Measurements from ENCODE around the gene ADAMTS3.
"Not testable (repeated sequence)": the region's sequence is repeated elsewhere in the genome, so short reads cannot be mapped to it uniquely, and the experiment has no call there.

The ADAMTS3 gene

DNA sequence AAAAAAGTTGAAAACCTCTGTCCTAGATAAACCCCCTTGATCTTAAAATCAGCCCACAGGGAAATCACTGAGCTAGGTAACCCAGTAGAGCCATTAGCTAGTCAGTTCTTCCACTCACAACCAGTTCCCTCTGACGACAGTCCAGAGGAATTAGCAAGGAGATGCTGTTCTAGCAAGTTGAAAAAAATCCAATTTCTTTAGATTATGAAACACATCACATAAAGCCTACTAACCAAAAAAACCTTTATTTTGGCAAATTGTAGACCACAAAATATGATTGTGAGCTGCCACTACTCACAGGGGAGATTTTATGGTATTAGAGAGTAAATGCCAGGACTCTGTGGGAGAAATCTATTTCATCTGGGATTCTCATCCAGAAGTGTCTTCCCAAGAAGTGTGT is 22.6 kb downstream of the ADAMTS3 start:
- Histone ChIP-seq H3K56ac (ENCODE audit: low read length) (no peak overlapping the region), H3K23ac (ENCODE audit: low read length) (no peak overlapping the region), H2BK120ac (ENCODE audit: low read depth, low read length) (no peak overlapping the region), H3K27me3 (ENCODE audit: insufficient read depth, low read length, poor library complexity) (no peaks in the 10 kb centered on the region), H3K4me1 (ENCODE audit: control insufficient read depth, low read depth, low read length) (no peaks in the 10 kb centered on the region), H3K36me3 (ENCODE audit: control insufficient read depth, insufficient read depth, low read length) (no peaks in the 10 kb centered on the region), H3K18ac (ENCODE audit: low read length) (no peak overlapping the region), H3K79me1 (ENCODE audit: low read length) (no peaks in the 10 kb centered on the region), H3K4me3 (ENCODE audit: low read length) (no peak overlapping the region), H3K4me2 (ENCODE audit: low read length) (no peak overlapping the region), H3K4ac (ENCODE audit: low read depth, low read length) (no peak overlapping the region), H4K5ac (ENCODE audit: low read length) (no peak overlapping the region), H2AK5ac (ENCODE audit: low read length) (no peak overlapping the region), H3K27ac (ENCODE audit: low read depth, low read length) (no peak overlapping the region), H3K79me2 (ENCODE audit: control insufficient read depth, insufficient read depth, low read length) (no peaks in the 10 kb centered on the region), H2BK15ac (replicated peaks; ENCODE audit: low read depth) (no peak overlapping the region), H3K9ac (ENCODE audit: low read length) (no peak overlapping the region), H4K8ac (ENCODE audit: low read depth, low read length) (no peak overlapping the region), H2BK5ac (ENCODE audit: low read length) (no peak overlapping the region)
- no peak for DNase-seq
- no CpG with 5 or more reads among the region's 1 CpG for WGBS (ENCODE audit: extremely low coverage, insufficient coverage, low lambda C conversion rate)

DNA sequence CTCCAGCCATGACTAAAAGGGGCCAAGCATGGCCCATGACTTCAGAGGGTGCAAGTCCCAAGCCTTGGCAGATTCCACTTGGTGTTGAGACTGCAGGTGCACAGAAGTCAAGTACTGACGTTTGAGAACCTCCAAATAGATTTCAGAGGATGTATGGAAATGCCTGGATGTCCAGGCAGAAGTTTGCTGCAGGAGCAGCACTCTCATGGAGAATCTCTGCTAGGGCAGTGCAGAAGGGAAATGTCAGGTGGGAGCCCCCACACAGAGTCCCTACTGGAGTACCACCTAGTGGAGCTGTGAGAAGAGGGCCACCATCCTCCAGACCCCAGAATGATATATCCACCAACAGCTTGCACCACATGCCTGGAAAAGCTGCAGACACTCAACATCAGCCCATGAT is 28.3 kb downstream of the ADAMTS3 start:
- H3K18ac ChIP-seq (ENCODE audit: low read length); H2BK5ac ChIP-seq (ENCODE audit: low read length); H2BK120ac ChIP-seq (ENCODE audit: low read depth, low read length); H3K4me3 ChIP-seq (ENCODE audit: low read length); H3K36me3 ChIP-seq (ENCODE audit: control insufficient read depth, insufficient read depth, low read length); DNase-seq; H3K27ac ChIP-seq (ENCODE audit: low read depth, low read length); H3K79me2 ChIP-seq (ENCODE audit: control insufficient read depth, insufficient read depth, low read length); H2BK15ac ChIP-seq (replicated peaks; ENCODE audit: low read depth); H3K9ac ChIP-seq (ENCODE audit: low read length); H4K5ac ChIP-seq (ENCODE audit: low read length); H3K4me1 ChIP-seq (ENCODE audit: control insufficient read depth, low read depth, low read length); H3K56ac ChIP-seq (ENCODE audit: low read length); H3K79me1 ChIP-seq (ENCODE audit: low read length); H2AK5ac ChIP-seq (ENCODE audit: low read length); H4K8ac ChIP-seq (ENCODE audit: low read depth, low read length); H3K27me3 ChIP-seq (ENCODE audit: insufficient read depth, low read length, poor library complexity); H3K4ac ChIP-seq (ENCODE audit: low read depth, low read length); H3K4me2 ChIP-seq (ENCODE audit: low read length); H3K23ac ChIP-seq (ENCODE audit: low read length): not testable (repeated sequence)
- no CpG with 5 or more reads among the region's 1 CpG for WGBS (ENCODE audit: extremely low coverage, insufficient coverage, low lambda C conversion rate)

DNA sequence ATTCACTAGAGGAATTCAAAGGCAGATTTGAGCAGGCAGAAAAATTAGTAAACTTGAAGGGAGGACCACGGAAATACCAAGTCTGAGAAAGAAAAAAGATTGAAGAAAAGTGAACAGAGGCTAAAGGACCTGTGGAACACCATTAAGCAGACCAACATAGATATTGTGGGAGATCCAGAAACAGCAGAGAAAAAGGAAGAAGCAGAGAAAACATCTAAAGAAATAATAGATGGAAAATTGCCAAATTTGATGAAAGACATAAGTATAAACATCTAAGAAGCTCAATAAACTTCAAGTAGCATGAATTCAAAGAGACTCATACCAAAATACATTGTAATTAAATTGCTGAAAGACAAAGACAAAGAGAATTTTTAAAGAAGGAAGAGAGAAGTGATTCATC is 31.0 kb downstream of the ADAMTS3 start:
- WGBS (ENCODE audit: extremely low coverage, insufficient coverage, low lambda C conversion rate), result no CpG with 5 or more reads among the region's 1 CpG
- H3K56ac ChIP-seq (ENCODE audit: low read length), result no peak overlapping the region
- no peak overlapping the region for H2AK5ac ChIP-seq (ENCODE audit: low read length)
- H3K4me2 ChIP-seq (ENCODE audit: low read length), result no peak overlapping the region
- no peaks in the 10 kb centered on the region for H3K36me3 ChIP-seq (ENCODE audit: control insufficient read depth, insufficient read depth, low read length)
- no peaks in the 10 kb centered on the region for H3K27me3 ChIP-seq (ENCODE audit: insufficient read depth, low read length, poor library complexity)
- DNase-seq, result no peak
- H2BK120ac ChIP-seq (ENCODE audit: low read depth, low read length), result no peak overlapping the region
- H3K79me2 ChIP-seq (ENCODE audit: control insufficient read depth, insufficient read depth, low read length), result no peaks in the 10 kb centered on the region
- no peak overlapping the region for H3K9ac ChIP-seq (ENCODE audit: low read length)
- H3K23ac ChIP-seq (ENCODE audit: low read length), result no peak overlapping the region
- no peak overlapping the region for H2BK5ac ChIP-seq (ENCODE audit: low read length)
- no peak overlapping the region for H4K8ac ChIP-seq (ENCODE audit: low read depth, low read length)
- H3K18ac ChIP-seq (ENCODE audit: low read length), result no peak overlapping the region
- no peaks in the 10 kb centered on the region for H3K79me1 ChIP-seq (ENCODE audit: low read length)
- no peak overlapping the region for H3K4ac ChIP-seq (ENCODE audit: low read depth, low read length)
- no peak overlapping the region for H4K5ac ChIP-seq (ENCODE audit: low read length)
- H3K4me1 ChIP-seq (ENCODE audit: control insufficient read depth, low read depth, low read length), result no peaks in the 10 kb centered on the region
- no peak overlapping the region for H3K27ac ChIP-seq (ENCODE audit: low read depth, low read length)
- no peak overlapping the region for H2BK15ac ChIP-seq (replicated peaks; ENCODE audit: low read depth)
- H3K4me3 ChIP-seq (ENCODE audit: low read length), result no peak overlapping the region

DNA sequence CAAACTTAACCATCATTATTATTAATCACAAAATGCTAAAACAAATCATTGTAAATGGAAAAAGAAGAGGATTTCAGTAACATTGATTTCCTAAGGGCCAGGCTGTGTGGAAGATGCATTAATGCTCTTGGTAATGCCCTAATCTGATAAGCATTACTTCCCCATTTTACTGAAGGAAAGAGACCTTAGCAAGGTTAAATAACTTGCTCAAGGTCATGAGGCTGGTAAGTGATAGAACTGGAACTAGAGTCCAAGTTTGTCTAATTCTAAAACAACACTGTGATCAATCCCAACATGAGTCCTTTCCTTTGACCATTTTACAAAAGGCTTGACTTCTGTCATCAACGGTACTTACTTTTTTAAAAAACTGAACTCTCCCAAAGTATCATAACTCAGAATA is 32.6 kb downstream of the ADAMTS3 start:
- Histone ChIP-seq H2BK120ac (ENCODE audit: low read depth, low read length) (no peak overlapping the region), H3K18ac (ENCODE audit: low read length) (no peak overlapping the region), H3K4me1 (ENCODE audit: control insufficient read depth, low read depth, low read length) (no peaks in the 10 kb centered on the region), H3K79me2 (ENCODE audit: control insufficient read depth, insufficient read depth, low read length) (no peaks in the 10 kb centered on the region), H3K4me3 (ENCODE audit: low read length) (no peak overlapping the region), H4K8ac (ENCODE audit: low read depth, low read length) (no peak overlapping the region), H3K36me3 (ENCODE audit: control insufficient read depth, insufficient read depth, low read length) (no peaks in the 10 kb centered on the region), H3K27me3 (ENCODE audit: insufficient read depth, low read length, poor library complexity) (no peaks in the 10 kb centered on the region), H2BK15ac (replicated peaks; ENCODE audit: low read depth) (no peak overlapping the region), H3K27ac (ENCODE audit: low read depth, low read length) (no peak overlapping the region), H3K9ac (ENCODE audit: low read length) (no peak overlapping the region), H3K79me1 (ENCODE audit: low read length) (no peaks in the 10 kb centered on the region), H3K56ac (ENCODE audit: low read length) (no peak overlapping the region), H2BK5ac (ENCODE audit: low read length) (no peak overlapping the region), H3K23ac (ENCODE audit: low read length) (no peak overlapping the region), H2AK5ac (ENCODE audit: low read length) (no peak overlapping the region), H3K4ac (ENCODE audit: low read depth, low read length) (no peak overlapping the region), H3K4me2 (ENCODE audit: low read length) (no peak overlapping the region), H4K5ac (ENCODE audit: low read length) (no peak overlapping the region)
- no CpG with 5 or more reads among the region's 1 CpG for WGBS (ENCODE audit: extremely low coverage, insufficient coverage, low lambda C conversion rate)
- no peak for DNase-seq

DNA sequence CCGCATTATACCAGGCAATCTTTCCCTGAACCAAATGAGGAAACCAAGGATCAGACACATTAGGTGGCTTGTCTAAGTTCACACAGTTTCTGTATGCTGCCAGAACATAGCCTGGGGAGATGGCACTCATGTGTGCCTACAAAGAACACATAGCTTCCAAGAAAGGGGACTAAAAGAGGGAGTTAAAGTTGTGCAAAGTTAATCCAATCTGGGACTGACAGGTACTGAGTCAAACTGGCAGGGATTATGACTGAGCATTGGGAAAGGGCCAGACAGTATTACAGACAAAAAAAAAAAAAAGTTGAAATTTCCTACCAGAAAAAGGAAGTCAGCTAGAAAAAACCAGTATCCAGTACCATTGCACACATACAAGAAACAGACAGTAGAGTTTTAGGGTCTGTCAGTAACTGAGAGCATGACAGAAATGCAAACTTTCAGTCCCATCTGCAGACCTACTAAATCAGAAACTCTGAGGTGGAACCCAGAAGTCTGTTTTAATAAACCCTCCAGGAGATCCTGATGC is 37.2 kb downstream of the ADAMTS3 start:
- Histone ChIP-seq H4K5ac (ENCODE audit: low read length) (no peak overlapping the region), H3K4ac (ENCODE audit: low read depth, low read length) (no peak overlapping the region), H3K36me3 (ENCODE audit: control insufficient read depth, insufficient read depth, low read length) (no peaks in the 10 kb centered on the region), H2BK120ac (ENCODE audit: low read depth, low read length) (no peak overlapping the region), H3K4me3 (ENCODE audit: low read length) (no peak overlapping the region), H2BK15ac (replicated peaks; ENCODE audit: low read depth) (no peak overlapping the region), H3K27me3 (ENCODE audit: insufficient read depth, low read length, poor library complexity) (no peaks in the 10 kb centered on the region), H3K4me1 (ENCODE audit: control insufficient read depth, low read depth, low read length) (no peaks in the 10 kb centered on the region), H3K79me2 (ENCODE audit: control insufficient read depth, insufficient read depth, low read length) (no peaks in the 10 kb centered on the region), H3K18ac (ENCODE audit: low read length) (no peak overlapping the region), H3K79me1 (ENCODE audit: low read length) (no peaks in the 10 kb centered on the region), H3K27ac (ENCODE audit: low read depth, low read length) (no peak overlapping the region), H4K8ac (ENCODE audit: low read depth, low read length) (no peak overlapping the region), H2AK5ac (ENCODE audit: low read length) (no peak overlapping the region), H3K56ac (ENCODE audit: low read length) (no peak overlapping the region), H3K23ac (ENCODE audit: low read length) (no peak overlapping the region), H3K4me2 (ENCODE audit: low read length) (no peak overlapping the region), H3K9ac (ENCODE audit: low read length) (no peak overlapping the region), H2BK5ac (ENCODE audit: low read length) (no peak overlapping the region)
- DNase-seq, result no peak
- no CpG with 5 or more reads among the region's 1 CpG for WGBS (ENCODE audit: extremely low coverage, insufficient coverage, low lambda C conversion rate)

DNA sequence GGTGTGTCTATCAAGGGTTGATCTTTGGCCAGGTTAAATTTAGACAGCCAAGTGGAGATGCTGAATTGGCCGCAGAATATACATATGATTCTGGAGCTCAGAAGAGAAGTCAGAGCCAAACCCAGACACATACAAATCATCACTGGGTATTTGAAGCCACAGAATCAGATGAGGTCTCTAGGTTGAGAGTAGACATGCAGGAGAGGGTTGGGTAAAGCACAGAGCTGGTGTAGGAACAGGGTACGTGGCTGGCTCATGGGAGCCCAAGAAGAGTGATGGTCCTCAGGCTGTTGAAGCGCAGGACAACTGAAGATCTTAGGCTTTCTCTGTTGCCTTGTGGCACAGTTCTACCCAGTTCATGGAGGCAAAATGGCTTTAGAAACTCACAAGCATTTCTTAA is 37.7 kb downstream of the ADAMTS3 start:
- no peak for DNase-seq
- H4K5ac ChIP-seq (ENCODE audit: low read length), result no peak overlapping the region
- H3K18ac ChIP-seq (ENCODE audit: low read length), result no peak overlapping the region
- H2AK5ac ChIP-seq (ENCODE audit: low read length), result no peak overlapping the region
- no peaks in the 10 kb centered on the region for H3K27me3 ChIP-seq (ENCODE audit: insufficient read depth, low read length, poor library complexity)
- no peak overlapping the region for H3K4me3 ChIP-seq (ENCODE audit: low read length)
- H3K36me3 ChIP-seq (ENCODE audit: control insufficient read depth, insufficient read depth, low read length), result no peaks in the 10 kb centered on the region
- no peaks in the 10 kb centered on the region for H3K4me1 ChIP-seq (ENCODE audit: control insufficient read depth, low read depth, low read length)
- no peak overlapping the region for H3K23ac ChIP-seq (ENCODE audit: low read length)
- WGBS (ENCODE audit: extremely low coverage, insufficient coverage, low lambda C conversion rate), result no CpG with 5 or more reads among the region's 3 CpGs
- no peaks in the 10 kb centered on the region for H3K79me2 ChIP-seq (ENCODE audit: control insufficient read depth, insufficient read depth, low read length)
- H2BK120ac ChIP-seq (ENCODE audit: low read depth, low read length), result no peak overlapping the region
- H3K9ac ChIP-seq (ENCODE audit: low read length), result no peak overlapping the region
- no peak overlapping the region for H4K8ac ChIP-seq (ENCODE audit: low read depth, low read length)
- H3K4ac ChIP-seq (ENCODE audit: low read depth, low read length), result no peak overlapping the region
- H2BK5ac ChIP-seq (ENCODE audit: low read length), result no peak overlapping the region
- no peak overlapping the region for H3K27ac ChIP-seq (ENCODE audit: low read depth, low read length)
- H2BK15ac ChIP-seq (replicated peaks; ENCODE audit: low read depth), result no peak overlapping the region
- no peaks in the 10 kb centered on the region for H3K79me1 ChIP-seq (ENCODE audit: low read length)
- no peak overlapping the region for H3K56ac ChIP-seq (ENCODE audit: low read length)
- H3K4me2 ChIP-seq (ENCODE audit: low read length), result no peak overlapping the region
